Measurements from ENCODE around the gene DGKB.

DNA sequence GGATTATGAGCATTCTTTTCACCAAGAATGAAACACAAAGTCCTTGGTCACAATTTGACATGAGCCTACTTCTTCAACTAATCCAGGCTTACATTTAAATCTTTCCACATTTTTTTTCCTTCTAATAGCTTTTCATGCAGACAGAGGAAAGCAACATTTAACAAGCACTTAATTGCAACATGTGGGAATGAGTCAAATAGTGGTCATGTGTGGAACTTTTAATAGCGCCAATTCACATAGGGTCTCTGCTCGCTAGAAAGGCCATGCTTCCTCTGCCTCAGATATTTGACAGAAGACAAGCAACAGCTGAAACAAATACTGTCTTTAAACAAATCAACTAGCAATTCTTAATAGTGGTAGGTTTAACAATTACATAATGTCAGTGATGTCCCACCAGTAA lies 627.2 kb downstream of the DGKB start:
- no peak for TF ChIP-seq POLR2A (IDR thresholded peaks at IDR 0.05; ENCODE audit: low read depth, low read length)
- TF ChIP-seq POLR2AphosphoS5 (IDR thresholded peaks at IDR 0.05; ENCODE audit: low read depth, low read length), result no peak
- TF ChIP-seq SPI1 (IDR thresholded peaks at IDR 0.05; ENCODE audit: low read depth, low read length), result no peak
- no peak for TF ChIP-seq TAF1 (IDR thresholded peaks at IDR 0.05; ENCODE audit: low read depth, low read length)
